ENCODE results near the gene DLG2.

DLG2 gene

DNA sequence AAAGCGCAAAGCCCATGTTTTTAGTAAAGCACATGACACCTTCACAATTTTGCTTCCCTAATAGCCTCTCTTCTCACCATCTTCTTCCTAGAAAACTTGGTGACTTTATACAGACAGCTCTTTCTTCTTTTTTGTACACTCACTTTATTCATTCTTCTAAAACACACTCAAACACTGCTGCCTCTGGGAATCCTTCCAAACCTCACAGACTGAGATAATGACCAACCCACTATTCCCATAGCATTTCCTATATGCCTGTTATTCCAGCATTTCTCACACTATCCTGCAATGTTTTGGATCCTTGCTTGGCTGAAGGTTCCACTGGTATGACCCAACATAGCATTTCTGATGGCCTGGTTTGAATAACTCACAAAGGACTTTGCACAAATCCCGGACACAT lies 1898.9 kb downstream of the DLG2 start:
- DNase-seq: no peak

DNA sequence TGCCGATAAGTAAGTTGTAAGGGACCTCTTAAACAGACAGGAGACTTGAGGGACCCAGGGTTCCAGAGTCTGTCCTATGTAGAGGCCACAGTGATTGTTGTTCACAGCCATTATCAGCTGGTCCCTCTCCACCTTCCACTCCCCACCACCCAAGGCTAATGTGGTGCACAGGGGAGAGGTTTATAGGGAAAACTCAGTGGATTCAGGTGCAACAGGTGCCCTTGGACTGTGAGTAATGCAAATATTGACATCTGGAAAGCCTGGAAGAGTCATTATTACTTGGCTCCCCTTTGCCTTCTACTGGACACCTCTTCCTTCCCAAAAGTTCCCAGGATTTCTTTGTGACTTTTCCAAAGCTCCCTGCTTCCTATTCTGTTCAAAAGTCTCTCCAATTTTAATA lies 1899.9 kb downstream of the DLG2 start:
- DNase-seq: no peak

DNA sequence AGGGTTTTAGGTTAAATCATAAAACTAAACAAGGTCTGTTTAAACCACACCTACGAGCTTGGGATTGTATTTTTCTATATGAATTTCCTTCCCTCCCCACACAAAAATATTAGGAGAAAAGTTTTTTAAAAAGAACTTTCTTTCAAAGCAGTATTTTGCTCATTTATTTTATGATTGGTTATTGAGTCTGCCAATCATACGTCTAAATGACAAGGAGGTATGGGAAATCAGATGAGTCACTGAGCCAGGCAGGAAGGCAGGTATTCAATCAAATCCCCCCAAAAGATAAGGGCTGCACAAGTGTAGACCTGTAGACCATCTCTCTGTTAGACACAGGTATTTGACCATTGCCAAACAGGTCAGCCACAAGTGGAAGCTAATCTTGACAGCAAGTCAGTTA lies 1900.8 kb downstream of the DLG2 start:
- no peak for DNase-seq

DNA sequence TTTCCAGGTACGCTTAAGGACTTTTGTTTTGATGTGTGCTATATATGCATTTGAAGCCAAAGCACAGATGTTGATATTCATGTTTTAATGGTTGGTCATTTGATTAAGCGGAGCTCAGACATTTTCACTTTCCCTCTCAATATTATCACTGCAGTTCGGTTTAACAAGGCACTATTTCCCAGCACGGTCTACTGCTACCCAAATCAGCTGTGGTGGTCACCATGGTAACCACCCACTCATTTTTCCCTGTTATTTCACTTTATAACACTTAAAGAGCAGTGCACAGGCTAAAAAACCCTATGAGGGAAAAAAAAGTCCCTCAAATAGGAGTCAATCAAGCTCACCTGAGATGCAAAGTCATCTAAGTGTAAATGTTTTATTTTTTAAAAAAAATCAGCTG lies 1901.4 kb downstream of the DLG2 start:
- no peak for DNase-seq

DNA sequence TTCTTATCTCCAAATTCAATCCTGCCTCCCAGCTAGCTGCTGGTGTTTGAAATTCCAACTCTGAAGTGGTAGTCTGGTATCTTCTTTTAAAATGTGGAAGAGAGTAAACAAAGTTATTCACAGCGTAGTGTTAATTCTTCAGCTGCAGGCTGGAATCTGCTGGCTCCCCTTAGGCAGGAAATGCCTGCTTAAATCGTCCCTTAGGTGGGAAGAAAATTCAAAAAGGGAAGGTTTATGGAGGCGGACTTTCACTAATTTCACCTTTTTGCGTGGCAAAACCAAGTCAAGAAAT lies 1901.9 kb downstream of the DLG2 start:
- no peak for DNase-seq

DNA sequence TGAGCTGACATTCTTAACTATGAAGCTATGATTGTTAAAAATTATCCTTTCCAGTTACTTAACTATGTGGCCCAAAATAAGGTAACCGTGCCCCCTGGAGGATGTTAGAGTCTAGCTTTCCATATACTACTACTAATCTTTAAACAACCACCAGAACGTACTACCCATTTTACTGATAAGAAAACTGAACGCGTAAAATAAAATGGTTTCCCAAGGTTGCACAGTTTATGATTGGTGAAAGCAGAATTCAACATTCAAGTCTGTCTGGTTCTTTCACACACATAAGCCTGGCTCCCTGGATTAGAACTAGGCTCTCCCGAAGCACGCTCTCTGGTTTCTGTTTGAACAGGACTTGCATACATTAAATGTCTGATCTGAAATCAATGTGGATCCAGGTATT lies 1903.1 kb downstream of the DLG2 start:
- DNase-seq: no peak

DNA sequence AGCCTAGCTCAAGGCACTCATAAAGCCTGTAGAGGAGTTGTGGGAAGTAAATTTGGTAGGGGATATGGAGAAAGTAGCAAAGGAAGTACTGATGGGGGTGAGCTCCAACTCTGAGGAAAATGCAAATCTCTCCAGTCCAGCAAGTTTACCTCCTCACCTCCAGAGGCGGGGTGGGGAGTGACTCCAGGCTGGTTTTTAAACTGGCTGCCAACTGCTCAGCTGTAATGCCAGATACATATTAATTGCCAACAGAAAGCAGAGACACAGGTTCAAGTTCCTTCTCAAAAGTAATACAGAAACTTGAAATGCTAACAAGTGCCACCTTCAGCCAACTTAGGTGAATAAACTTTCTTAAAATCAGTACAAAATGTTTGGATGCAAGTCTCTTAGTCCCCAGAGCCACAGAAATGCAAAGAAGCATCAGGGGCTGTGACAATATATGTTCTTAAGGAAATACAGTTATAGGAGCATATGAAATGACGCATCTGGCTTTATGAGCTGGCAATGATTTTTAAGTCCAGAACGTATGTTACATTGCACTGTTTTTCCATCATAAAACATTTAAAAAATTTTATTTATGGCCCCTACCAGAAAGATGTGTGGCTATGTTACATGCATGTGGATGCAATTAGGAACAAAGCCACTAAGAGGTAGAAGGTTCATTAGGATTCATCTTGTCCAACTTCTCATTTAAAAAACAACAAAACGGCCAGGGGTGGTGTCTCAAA lies 1904.6 kb downstream of the DLG2 start:
- DNase-seq: no peak

DNA sequence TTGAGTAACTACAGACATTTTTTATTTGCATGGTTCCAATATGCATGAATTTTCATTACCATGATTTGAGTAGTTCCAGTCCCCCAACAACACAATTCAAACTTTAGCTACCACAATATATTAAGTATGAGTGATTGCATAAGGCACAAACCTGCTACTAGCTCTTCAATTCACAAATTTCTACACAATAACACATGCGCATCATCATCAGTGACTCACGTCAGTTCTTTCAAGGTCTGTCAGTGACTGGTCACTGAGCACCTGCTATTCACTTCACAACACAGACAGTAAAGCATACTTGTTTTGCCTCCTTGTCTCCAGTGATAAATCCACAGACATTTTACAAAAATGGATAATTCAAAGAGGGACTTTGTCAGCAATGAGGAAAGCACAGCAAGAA lies 1905.9 kb downstream of the DLG2 start:
- no peak for DNase-seq

DNA sequence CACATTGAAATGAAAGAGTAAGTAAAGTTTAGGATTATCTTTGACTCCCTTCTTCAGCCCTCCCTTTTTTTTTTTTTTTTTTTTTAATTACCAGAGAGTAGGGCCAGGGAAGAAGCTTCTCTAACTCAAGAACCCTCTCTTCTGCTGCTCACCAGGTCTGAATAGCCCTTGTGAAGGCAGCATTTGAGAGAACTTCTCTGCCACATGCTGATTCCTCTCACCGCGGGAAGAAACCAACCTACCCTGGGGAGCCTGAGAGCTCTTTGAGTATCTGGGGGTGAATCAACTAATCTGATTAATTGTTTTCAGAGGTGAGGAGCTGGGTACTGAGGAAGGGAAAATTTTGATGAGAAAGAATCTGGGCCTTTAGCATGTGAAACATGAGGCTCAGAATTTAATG lies 1906.5 kb downstream of the DLG2 start:
- DNase-seq: no peak

DNA sequence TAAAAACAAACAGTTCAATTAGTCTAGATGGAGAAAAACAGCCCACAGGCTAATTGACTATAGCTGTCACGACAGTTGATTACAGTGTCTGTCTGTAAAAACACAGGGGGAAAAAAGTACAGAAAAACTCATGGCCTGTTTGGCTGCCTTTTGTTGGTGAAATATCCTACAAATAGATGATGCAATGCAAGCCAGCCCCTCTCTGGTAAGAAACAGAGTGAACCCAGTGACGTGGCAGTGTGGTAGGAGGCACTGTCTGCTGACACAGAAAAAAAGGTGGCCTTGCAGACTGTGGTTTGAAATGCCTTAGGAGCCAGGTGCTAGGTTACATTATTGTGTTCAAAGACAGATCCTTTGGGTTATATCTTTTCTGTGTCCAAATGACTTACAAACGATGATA lies 1909.6 kb downstream of the DLG2 start:
- no peak for DNase-seq

DNA sequence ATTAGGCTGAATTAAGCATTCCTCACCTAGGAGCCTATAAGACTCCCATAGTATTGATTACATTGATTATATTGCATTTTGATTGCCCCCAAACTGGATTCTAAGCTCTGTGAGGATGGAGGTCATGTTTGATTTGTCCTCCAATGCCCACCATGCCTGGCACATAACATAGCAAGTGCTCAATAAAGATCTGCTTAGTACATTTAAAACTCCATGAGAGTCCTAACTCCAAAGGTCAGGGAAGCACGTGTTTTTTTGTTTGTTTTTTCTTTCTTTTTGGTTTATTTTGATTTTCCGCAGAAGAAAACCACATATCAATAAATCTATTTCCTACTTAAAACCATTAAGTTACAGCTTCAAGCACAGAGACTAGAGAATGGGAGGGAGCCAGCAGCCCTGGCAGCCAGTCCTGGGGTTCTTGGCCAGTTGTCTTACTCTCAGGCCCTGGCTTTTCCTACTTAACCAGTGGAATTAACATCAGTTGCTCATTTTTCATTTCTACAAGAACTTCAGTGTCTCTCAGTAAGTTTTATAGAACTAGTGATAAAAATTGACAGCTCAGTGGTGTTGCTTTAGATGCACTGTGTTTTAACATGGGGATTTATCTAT lies 1911.1 kb downstream of the DLG2 start:
- DNase-seq: no peak

DNA sequence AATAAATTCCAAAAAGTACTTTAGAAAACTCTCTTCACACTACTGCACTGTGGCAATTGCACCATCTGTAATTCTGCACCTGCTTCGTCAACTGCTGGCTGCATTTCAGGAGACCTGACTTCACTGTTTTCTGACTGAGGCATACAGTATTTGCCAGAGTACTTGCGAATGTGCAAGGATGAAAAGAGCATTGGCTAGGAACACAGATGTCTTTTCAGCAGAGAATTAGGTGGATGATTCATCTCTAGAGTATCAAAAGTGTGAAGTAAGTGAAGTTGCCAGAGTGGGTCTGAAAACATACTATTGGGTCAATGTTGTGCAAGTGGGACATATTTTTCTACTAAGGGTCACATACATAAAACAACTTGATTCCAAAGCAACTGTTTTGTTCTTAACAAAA lies 1913.4 kb downstream of the DLG2 start:
- DNase-seq: no peak

DNA sequence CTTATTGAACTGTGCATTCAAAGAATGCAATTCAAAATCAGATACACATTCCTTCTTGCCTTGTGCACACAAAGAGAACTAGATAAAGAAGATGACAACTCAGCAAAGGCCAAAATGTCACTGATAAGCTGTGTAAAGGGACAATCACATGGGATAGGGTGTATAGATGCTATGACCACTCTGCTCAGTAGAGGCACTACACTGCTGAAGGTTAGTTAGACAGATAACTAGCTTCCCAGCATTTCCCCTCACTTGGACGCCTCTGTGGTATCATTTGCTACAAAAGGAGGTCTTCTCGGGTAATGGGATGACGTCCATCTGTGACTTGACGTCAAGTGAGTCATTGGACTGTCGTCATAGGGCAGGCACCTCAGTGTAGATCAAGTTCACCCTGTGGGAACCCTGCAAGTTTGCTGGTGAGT lies 1916.0 kb downstream of the DLG2 start:
- no peak for DNase-seq

DNA sequence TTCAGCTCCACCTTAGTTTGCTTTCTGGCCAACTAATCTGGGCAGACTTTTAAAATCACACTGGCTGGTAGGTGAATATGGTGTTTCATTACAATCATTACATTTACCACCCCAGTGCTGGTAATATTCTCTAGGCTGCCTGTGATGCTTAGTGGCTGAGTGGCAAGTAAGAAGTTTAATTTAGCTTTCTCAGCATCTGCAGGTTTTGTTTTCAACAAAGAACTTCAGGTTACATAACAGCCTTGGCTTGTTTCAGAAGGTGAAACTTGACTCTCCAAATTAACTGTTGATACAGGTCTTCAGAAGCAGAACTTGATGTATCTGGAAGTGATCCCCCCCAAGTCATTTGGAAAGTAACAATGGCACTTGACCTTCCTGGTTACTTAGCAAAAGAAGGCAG lies 1917.7 kb downstream of the DLG2 start:
- DNase-seq: no peak

DNA sequence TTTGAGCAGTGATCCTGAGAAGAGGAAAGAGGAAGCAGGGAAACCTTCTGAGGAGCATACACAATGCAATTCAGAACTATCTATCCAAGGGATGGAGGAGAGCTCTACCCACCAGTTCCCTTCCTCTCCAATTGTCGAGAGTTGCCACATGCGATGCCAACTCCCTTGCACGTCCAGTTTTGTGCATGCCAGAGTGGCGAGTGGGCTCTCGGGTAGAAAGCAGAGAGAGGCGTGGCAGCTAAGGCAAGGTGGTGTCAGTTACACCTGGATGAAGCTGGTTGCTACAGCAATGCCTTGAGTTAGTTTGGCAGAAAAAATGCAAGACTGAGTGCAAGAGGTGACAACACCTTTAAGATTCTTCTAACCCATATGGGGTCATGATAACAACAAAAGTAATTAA lies 1920.6 kb downstream of the DLG2 start:
- no peak for DNase-seq

DNA sequence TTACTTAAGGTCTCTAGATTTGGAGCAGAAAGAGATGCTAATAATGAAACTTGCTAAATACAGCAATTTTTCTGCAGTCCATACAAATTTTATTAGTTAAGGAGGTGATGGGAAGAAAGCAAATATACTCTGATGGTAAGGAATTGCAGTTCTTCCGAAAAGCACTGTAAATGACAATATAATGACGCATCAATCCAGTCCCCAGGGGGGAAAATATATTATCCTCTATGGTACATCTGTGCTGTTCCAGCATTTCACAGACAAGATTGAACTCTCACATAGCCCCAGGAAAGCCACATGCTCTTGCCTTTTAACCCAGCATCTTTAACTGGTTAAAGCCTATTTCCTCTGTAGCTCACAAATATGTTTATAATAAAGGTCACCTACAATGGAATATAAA lies 1924.3 kb downstream of the DLG2 start:
- no peak for DNase-seq

DNA sequence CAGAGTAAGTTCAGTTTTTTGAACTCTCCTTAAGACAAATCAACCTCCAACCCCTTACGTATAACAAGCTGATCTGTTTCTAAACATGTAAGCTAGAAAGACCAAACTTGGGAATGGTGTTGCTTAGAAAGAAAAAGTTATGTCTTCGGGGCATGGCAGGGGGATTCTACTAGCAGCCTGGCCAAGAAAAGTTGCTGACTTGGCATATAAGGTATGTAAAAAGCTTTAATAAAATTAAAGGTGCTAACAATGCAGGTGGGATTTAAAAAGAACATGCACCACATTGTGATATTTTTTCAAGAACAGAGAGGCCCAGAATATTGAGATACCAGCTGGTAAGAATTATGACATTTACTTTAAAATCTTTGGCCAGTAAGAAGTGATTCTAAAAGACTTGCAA lies 1929.6 kb downstream of the DLG2 start:
- no peak for DNase-seq

DNA sequence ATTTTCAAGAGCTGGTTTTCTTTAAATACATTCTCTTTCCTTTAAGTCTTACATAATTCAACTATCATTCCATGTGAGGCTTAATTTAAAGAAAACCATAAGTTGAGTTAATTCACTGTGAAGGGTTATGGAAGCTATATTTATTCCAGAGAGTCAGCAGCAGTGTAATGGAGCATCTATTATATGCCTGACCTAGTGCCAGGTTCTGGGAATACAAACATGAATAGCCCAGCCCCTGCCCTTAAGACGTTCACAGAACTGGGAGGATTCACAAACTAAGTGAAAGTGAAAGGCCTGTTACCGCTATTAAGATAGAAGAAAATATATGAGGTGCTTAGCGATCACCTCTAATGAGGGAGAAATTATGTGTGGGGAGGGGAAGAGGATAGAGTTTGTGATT lies 1932.1 kb downstream of the DLG2 start:
- DNase-seq: no peak

DNA sequence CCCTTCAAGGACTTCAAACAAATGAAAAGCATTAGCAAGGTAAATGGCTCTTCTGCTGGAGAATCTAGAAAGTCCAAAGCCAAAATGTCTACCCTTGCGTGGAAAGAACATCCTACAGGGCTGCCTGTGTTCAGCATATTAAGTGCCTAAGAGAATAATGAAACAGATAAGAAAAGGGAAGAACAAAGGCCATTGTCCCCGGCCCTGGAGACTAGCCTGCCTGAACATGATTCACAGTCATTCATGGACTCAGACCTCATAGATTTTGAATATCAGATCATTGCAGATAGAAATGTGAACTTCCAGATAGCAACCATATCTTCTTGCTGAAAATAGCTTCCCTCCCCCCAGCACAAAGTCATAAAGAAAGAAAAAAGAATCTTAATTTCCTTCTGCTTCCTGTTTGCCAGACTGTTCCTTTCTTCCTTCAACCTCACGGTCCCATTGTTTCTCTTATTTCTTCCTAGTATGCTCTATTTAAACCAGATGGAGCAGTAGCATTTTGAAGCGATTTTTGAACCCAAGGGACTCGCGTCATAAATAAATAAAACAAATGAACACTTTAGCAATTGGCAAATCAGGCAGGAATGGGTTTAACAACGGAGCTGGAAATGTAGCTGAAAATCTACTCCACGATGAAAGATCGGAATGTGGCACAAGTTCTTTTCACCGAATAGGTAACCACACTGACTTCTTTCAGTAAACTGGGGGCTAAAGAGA lies 1932.8 kb downstream of the DLG2 start:
- no peak for DNase-seq

DNA sequence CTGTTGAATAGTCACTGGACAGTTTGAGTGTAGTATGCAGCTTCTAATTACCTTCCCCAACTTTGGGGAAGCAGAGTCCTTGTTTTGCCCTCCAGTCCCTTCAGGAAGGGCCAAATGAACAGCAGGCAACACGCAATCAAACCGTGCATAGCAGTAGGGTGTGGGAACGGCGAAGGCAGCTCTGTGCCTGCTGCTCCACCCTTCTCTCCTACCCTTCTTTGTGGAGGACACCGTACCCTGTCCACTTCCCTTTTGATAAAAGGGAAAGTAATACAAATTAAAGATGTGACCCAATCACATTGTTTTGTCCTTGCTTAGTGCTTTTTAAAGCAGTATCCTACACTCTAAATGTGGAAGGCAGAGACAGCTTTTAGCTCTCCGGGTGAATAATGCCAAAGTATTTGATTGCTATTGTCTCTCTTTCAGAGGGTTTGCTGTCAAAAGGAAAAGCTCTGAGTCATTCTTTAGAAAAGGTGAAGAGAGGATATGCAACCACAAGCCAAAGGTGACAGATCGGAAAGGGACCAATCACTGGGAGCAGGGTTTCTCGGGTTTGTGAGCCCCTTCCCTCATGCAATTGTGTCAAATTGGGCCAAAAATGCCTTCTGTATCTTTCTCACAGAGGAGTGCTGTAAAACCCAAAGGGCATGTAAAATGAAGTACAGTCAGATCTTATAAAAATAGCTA lies 1933.7 kb downstream of the DLG2 start:
- DNase-seq: no peak

DNA sequence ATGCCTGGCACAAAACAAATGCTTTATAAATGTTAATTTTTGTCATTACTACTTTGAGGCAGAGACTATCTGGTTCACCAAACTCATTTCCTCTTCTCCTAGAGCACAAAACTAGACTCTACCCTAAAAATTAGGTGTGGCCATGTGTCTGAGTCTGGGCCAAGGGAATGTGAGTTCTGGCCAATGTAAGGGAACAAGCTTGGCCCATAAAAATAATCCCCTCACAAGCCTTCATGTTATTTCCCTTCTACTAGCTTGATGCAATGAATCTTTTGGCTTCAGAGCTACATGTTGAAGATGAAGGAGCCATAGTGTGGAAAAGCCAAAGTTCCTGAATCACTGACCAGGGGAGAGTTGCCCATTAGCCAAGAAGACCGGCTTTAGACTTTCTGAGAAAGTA lies 1934.5 kb downstream of the DLG2 start:
- no peak for DNase-seq

DNA sequence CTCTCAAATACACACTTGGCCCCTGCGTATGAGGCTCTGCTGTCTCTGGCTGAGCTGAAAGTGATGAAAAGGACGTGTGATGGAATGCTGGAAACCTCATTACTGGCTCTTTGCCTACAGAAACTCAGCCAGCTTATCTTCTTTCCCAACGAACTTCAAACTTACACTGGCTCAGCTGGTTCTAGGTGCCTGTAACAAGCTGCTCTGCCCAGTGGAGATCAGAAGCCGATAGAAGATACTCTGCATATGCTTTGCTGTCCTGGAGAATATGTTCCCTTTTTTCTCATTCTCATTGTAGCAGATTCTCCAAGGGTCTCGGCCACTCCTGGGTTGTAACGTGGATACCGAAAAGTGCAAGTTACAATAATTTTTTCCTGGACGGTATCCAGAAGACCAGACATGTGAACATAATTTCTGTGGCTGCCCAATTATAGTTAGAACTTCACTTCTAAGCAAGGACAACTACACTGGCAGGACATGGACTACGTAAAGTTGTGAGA lies 1935.6 kb downstream of the DLG2 start:
- no peak for DNase-seq

DNA sequence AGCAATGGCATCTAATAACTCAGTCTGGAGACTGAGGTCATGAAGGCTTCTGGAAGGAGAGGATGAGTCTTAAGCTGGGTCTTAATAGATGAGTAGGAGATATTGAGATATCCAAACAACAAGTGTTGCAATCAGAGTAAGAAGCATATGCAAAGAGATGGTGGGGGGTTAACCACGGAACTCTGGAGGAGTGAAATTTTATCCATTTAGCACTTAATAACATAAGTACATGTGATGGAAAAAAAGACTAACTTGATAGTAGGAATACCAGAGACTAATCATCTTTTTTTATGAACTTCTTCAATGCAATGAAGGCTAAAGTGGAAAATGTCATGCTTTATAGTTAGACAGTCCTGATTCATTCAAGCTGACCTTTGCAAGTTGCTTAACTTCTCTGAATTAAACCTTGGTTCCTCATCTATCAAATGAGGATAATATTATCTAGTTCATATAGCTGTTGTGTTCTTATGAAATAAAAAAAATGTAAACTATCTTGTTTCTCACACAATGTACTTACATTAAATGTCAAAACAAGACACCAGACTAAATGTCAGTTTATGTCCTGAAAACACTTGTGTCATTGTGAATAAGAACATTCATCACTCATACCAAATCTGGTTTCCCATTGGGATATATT lies 1937.9 kb downstream of the DLG2 start:
- no peak for DNase-seq

All from activated gamma-delta T cell treated with Interleukin-2 at 50 U/mL for 16 hours (primary cell).